ENCODE measurements around the gene WFIKKN1.

GRCh38 chr16:672851-673250 is 42.1 kb downstream of the WFIKKN1 start:
- TF ChIP-seq, protein P1, sequence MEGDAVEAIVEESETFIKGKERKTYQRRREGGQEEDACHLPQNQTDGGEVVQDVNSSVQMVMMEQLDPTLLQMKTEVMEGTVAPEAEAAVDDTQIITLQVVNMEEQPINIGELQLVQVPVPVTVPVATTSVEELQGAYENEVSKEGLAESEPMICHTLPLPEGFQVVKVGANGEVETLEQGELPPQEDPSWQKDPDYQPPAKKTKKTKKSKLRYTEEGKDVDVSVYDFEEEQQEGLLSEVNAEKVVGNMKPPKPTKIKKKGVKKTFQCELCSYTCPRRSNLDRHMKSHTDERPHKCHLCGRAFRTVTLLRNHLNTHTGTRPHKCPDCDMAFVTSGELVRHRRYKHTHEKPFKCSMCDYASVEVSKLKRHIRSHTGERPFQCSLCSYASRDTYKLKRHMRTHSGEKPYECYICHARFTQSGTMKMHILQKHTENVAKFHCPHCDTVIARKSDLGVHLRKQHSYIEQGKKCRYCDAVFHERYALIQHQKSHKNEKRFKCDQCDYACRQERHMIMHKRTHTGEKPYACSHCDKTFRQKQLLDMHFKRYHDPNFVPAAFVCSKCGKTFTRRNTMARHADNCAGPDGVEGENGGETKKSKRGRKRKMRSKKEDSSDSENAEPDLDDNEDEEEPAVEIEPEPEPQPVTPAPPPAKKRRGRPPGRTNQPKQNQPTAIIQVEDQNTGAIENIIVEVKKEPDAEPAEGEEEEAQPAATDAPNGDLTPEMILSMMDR (IDR thresholded peaks at IDR 0.05) = no peak
- TF ChIP-seq POLR2A (IDR thresholded peaks at IDR 0.05) = no peak
